IMR-90 (cell line): ENCODE data around the gene EFEMP2. TPM values are rescaled to one million over a fixed set of nuclear protein-coding genes. Genes with fewer than 3 reads are reported as not detected.
A peak's percentile ranks its signal among the peaks of the same experiment; 100 is the strongest.

ENCODE experiments used
- ATAC-seq: fragments of 200-7000 bp; cut with Tn5 transposase; 2 replicates; pipeline ENCODE4 v1.9.1; 2020; ENCODE audit warnings: low read depth, mild to moderate bottlenecking, moderate library complexity
- BruUV-seq: library from RNA; stranded (reverse); fragments of 400-500 nt; replicated peaks from 2 replicates; lab custom pipeline; 2021; lab: Mats Ljungman, UMichigan
- CTCF ChIA-PET: fragments of 300-600 bp; formaldehyde crosslinking; extraction: SDS; loops from one replicate; lab custom pipeline; 2021; ENCODE audit warnings: antibody characterized with exemption; lab: Yijun Ruan, JAX
- POLR2A ChIA-PET: fragments of 300-600 bp; sonication (Branson Sonifier 250); formaldehyde crosslinking; loops from one replicate; lab custom pipeline; 2022; ENCODE audit warnings: antibody characterized with exemption; ENCODE audit not compliant: unreplicated experiment; lab: Charles Lee
- DNase-seq: peaks from one replicate; pipeline ENCODE4 v3.0.0; 2013
- H2AFZ ChIP-seq: replicated peaks from 2 replicates; pipeline ENCODE3; 2013; ENCODE audit warnings: low read length, mild to moderate bottlenecking; ENCODE audit not compliant: poor library complexity
- H2AK5ac ChIP-seq: 2 replicates; pipeline ENCODE4 v1.6.1; 2013; ENCODE audit warnings: low read depth, low read length, inconsistent platforms
- H2AK9ac ChIP-seq: replicated peaks from 2 replicates; pipeline ENCODE3; 2013; ENCODE audit warnings: mild to moderate bottlenecking, low read depth, low read length, moderate library complexity; ENCODE audit not compliant: poor library complexity
- H2BK120ac ChIP-seq: 2 replicates; pipeline ENCODE4 v1.6.1; 2013; ENCODE audit warnings: low read depth, low read length, inconsistent platforms
- H2BK15ac ChIP-seq: 3 replicates; pipeline ENCODE4 v1.6.1; 2013; ENCODE audit warnings: low read depth, low read length, inconsistent platforms
- H2BK20ac ChIP-seq: 2 replicates; pipeline ENCODE4 v1.6.1; 2013; ENCODE audit warnings: low read depth, mild to moderate bottlenecking, inconsistent platforms, low read length, moderate library complexity
- H2BK5ac ChIP-seq: 2 replicates; pipeline ENCODE4 v1.6.1; 2013; ENCODE audit warnings: mild to moderate bottlenecking, low read depth, low read length, inconsistent platforms; ENCODE audit not compliant: poor library complexity, severe bottlenecking
- H3K14ac ChIP-seq: replicated peaks from 2 replicates; pipeline ENCODE4 v1.6.1; 2013; ENCODE audit warnings: low read depth, low read length, inconsistent platforms
- H3K18ac ChIP-seq: 2 replicates; pipeline ENCODE4 v1.6.1; 2013; ENCODE audit warnings: low read depth, low read length, control low read depth
- H3K23ac ChIP-seq: 2 replicates; pipeline ENCODE4 v1.6.1; 2013; ENCODE audit warnings: low read depth, low read length, inconsistent platforms
- H3K27ac ChIP-seq: 2 replicates; pipeline ENCODE4 v1.5.1; 2013; ENCODE audit warnings: mild to moderate bottlenecking, control low read depth, low read length; ENCODE audit not compliant: insufficient read depth
- H3K27me3 ChIP-seq: 2 replicates; pipeline ENCODE4 v1.6.1; 2013; ENCODE audit warnings: low read length; ENCODE audit not compliant: control insufficient read depth, insufficient read depth
- H3K36me3 ChIP-seq: 2 replicates; pipeline ENCODE4 v1.6.1; 2013; ENCODE audit warnings: low read length, mixed read lengths; ENCODE audit not compliant: control insufficient read depth, insufficient read depth
- H3K4ac ChIP-seq: 2 replicates; pipeline ENCODE4 v1.6.1; 2013; ENCODE audit warnings: low read depth, low read length, inconsistent platforms
- H3K4me1 ChIP-seq: 2 replicates; pipeline ENCODE4 v1.6.1; 2013; ENCODE audit warnings: low read length, mixed read lengths; ENCODE audit not compliant: control insufficient read depth, insufficient read depth
- H3K4me2 ChIP-seq: 2 replicates; pipeline ENCODE4 v1.6.1; 2013; ENCODE audit warnings: low read depth, mild to moderate bottlenecking, control low read depth, low read length, moderate library complexity
- H3K4me3 ChIP-seq: 2 replicates; pipeline ENCODE4 v1.5.1; 2013; ENCODE audit warnings: low read depth, mild to moderate bottlenecking, control low read depth, low read length, moderate library complexity; ENCODE audit not compliant: insufficient read depth
- H3K56ac ChIP-seq: 2 replicates; pipeline ENCODE4 v1.6.1; 2013; ENCODE audit warnings: low read length, inconsistent platforms; ENCODE audit not compliant: insufficient read depth; ENCODE audit errors: extremely low read depth
- H3K79me1 ChIP-seq, 2 experiments: 2 replicates each; pipeline ENCODE4 v1.6.1; 2013; ENCODE audit warnings: low read length in 2 of 2, inconsistent platforms in 1 of 2, low read depth in 1 of 2
- H3K9ac ChIP-seq: 2 replicates; pipeline ENCODE4 v1.6.1; 2013; ENCODE audit warnings: low read depth, low read length, control low read depth
- H3K9me1 ChIP-seq: 2 replicates; pipeline ENCODE4 v1.6.1; 2013; ENCODE audit warnings: low read length, inconsistent platforms; ENCODE audit not compliant: insufficient read depth
- H3K9me3 ChIP-seq: 2 replicates; pipeline ENCODE4 v1.6.1; 2013; ENCODE audit warnings: low read length; ENCODE audit not compliant: control insufficient read depth, insufficient read depth
- H4K20me1 ChIP-seq: 2 replicates; pipeline ENCODE4 v1.6.1; 2013; ENCODE audit warnings: low read length, inconsistent platforms; ENCODE audit not compliant: insufficient read depth
- H4K5ac ChIP-seq: 2 replicates; pipeline ENCODE4 v1.6.1; 2013; ENCODE audit warnings: mild to moderate bottlenecking, low read depth, low read length, control low read depth
- H4K8ac ChIP-seq, 2 experiments: 2 replicates each; pipeline ENCODE4 v1.6.1; 2013; ENCODE audit warnings: low read depth in 2 of 2, low read length in 2 of 2, control low read depth in 1 of 2, inconsistent platforms in 1 of 2
- H4K91ac ChIP-seq: 2 replicates; pipeline ENCODE4 v1.6.1; 2013; ENCODE audit warnings: low read depth, low read length, inconsistent platforms; ENCODE audit not compliant: insufficient read depth
- BHLHE40 ChIP-seq: fragments of 150-350 bp; IDR thresholded peaks from 2 replicates; pipeline ENCODE4 v1.6.1; 2016; ENCODE audit warnings: mild to moderate bottlenecking, low read depth, low read length
- CEBPB ChIP-seq: IDR thresholded peaks from 2 replicates; pipeline ENCODE4 v1.6.1; 2012; ENCODE audit warnings: low read depth, low read length, improper control_type of control experiment
- ELK1 ChIP-seq: fragments of 150-350 bp; IDR thresholded peaks from 2 replicates; pipeline ENCODE4 v1.6.1; 2016; ENCODE audit warnings: low read depth, mild to moderate bottlenecking, low read length, moderate library complexity, borderline replicate concordance
- FOS ChIP-seq: fragments of 150-350 bp; IDR thresholded peaks from 2 replicates; pipeline ENCODE4 v1.6.1; 2016; ENCODE audit warnings: low read depth, low read length
- MAFK ChIP-seq: IDR thresholded peaks from 2 replicates; pipeline ENCODE4 v1.6.1; 2012; ENCODE audit warnings: low read depth, low read length, improper control_type of control experiment
- MAZ ChIP-seq: IDR thresholded peaks from 2 replicates; pipeline ENCODE4 v1.6.1; 2012; ENCODE audit warnings: low read depth, mild to moderate bottlenecking, low read length, improper control_type of control experiment, moderate library complexity, borderline replicate concordance
- MXI1 ChIP-seq: IDR thresholded peaks from 2 replicates; pipeline ENCODE4 v1.6.1; 2012; ENCODE audit warnings: low read depth, mild to moderate bottlenecking, low read length, moderate library complexity, borderline replicate concordance
- NFE2L2 ChIP-seq: fragments of 150-350 bp; IDR thresholded peaks from 2 replicates; pipeline ENCODE4 v1.6.1; 2016; ENCODE audit warnings: low read depth, mild to moderate bottlenecking, low read length
- POLR2A ChIP-seq: IDR thresholded peaks from 2 replicates; pipeline ENCODE4 v1.6.1; 2012; ENCODE audit warnings: mild to moderate bottlenecking, low read depth, low read length
- RAD21 ChIP-seq: IDR thresholded peaks from 2 replicates; pipeline ENCODE4 v1.6.1; 2012; ENCODE audit warnings: low read length, improper control_type of control experiment
- RCOR1 ChIP-seq: IDR thresholded peaks from 2 replicates; pipeline ENCODE4 v1.6.1; 2012; ENCODE audit warnings: mild to moderate bottlenecking, low read length, improper control_type of control experiment; ENCODE audit not compliant: insufficient replicate concordance
- RFX5 ChIP-seq: IDR thresholded peaks from 2 replicates; pipeline ENCODE4 v1.8.0; 2012; ENCODE audit warnings: low read depth, mild to moderate bottlenecking, low read length, moderate library complexity
- SMC3 ChIP-seq: fragments of 150-350 bp; IDR thresholded peaks from 2 replicates; pipeline ENCODE4 v1.6.1; 2016; ENCODE audit warnings: low read depth, mild to moderate bottlenecking, antibody characterized with exemption, low read length, moderate library complexity
- WGBS, 2 experiments: methylation state at CpG; one replicate each; pipeline versions ENCODE4 v1.1.5 to v1.1.7; 2013; ENCODE audit warnings: missing lambda C conversion rate in 2 of 2; ENCODE audit not compliant: insufficient read length in 1 of 2; ENCODE audit errors: extremely low coverage in 2 of 2; 5-methylcytosine and 5-hydroxymethylcytosine counted together
- dilution Hi-C: fragments of 300-500 bp; cut with HindIII; formaldehyde crosslinking; loops from one replicate; pipeline ENCODE4 v1.14.3; 2018; ENCODE audit warnings: low sequenced_read_pairs; ENCODE audit not compliant: unreplicated experiment
- in situ Hi-C: fragments of 300-500 bp; cut with MboI; formaldehyde crosslinking; loops from 3 replicates; pipeline ENCODE4 v1.14.3; 2019; ENCODE audit warnings: low sequenced_read_pairs, inconsistent platforms, mixed read lengths
- intact Hi-C: fragments of 100-400 bp; cut with micrococcal nuclease; formaldehyde crosslinking; loops from 2 replicates; pipeline ENCODE4 v1.10.0; 2022
- polyA plus RNA-seq, 3 experiments: library from polyadenylated mRNA; depleted of rRNA; stranded (reverse); fragments of >200 nt; gene quantifications; 2 replicates each; pipeline ENCODE4 v1.2.3, GENCODE V29; 2012; ENCODE audit warnings: low replicate concordance in 1 of 3
- total RNA-seq: library from RNA; depleted of rRNA; stranded (reverse); fragments of >200 nt; gene quantifications from 2 replicates; pipeline ENCODE4 v1.2.3, GENCODE V29; 2012
- TF ChIP-seq, protein P1 (sequence below): fragments of 150-350 bp; IDR thresholded peaks from 2 replicates; pipeline ENCODE4 v1.6.1; 2017; ENCODE audit warnings: mild to moderate bottlenecking, antibody characterized with exemption, low read length, low read depth

Gene EFEMP2
- total and polyA plus RNA-seq, 2 of the 4 experiments (the other 2 are of a cell fraction), result 62.7 to 431 TPM

- Histone ChIP-seq H4K5ac (peak within 1 kb of the TSS; percentile 69), H3K27ac (peak within 1 kb of the TSS; percentile 28; the same call in 1 of the 2 replicates), H3K14ac (peak within 1 kb of the TSS; percentile 81), H2AK5ac (peak within 1 kb of the TSS; percentile 85), H4K8ac (peak within 1 kb of the TSS; percentile 72 to 98), H2AK9ac (peak within 1 kb of the TSS; percentile 96), H3K9me3 (no peaks in the 10 kb centered on the region), H2BK15ac (peak within 1 kb of the TSS; percentile 64; the same call in 1 of the 3 replicates), H3K9me1 (peaks cover 21% of the 10 kb centered on the region), H3K4me2 (peak within 1 kb of the TSS; percentile 84), H3K56ac (peak within 1 kb of the TSS; percentile 36; the same call in 1 of the 2 replicates), H4K20me1 (no peaks in the 10 kb centered on the region), H3K36me3 (no peaks in the 10 kb centered on the region), H2BK120ac (peak within 1 kb of the TSS; percentile 63; the same call in 1 of the 2 replicates), H2BK5ac (peak within 1 kb of the TSS; percentile 71), H4K91ac (peak within 1 kb of the TSS; percentile 66; the same call in 1 of the 2 replicates), H3K4ac (peak within 1 kb of the TSS; percentile 81), H3K4me3 (peak within 1 kb of the TSS; percentile 57), H3K18ac (peak within 1 kb of the TSS; percentile 63), H3K4me1 (peaks cover 3% of the 10 kb centered on the region), H2BK20ac (peak within 1 kb of the TSS; percentile 32; the same call in 1 of the 2 replicates), H3K9ac (peak within 1 kb of the TSS; percentile 59), H3K23ac (peak within 1 kb of the TSS; percentile 86), H3K79me1 (peaks cover 6 to 12% of the 10 kb centered on the region in 2 experiments; a peak in 2 of 4 replicates), H3K27me3 (peaks cover 16% of the 10 kb centered on the region), H2AFZ (peak within 1 kb of the TSS; percentile 98)
- in situ Hi-C loops (no loop called here), dilution Hi-C loops (no loop called here), intact Hi-C loops (no loop called here)
- ATAC-seq (peak; percentile 100), DNase-seq (peak; percentile 90)
- WGBS, 2 experiments, result 2% methylated on average over 34 of the region's 63 CpGs; no CpG with 5 or more reads in 1 of the 2 experiments
- ChIA-PET POLR2A (interaction anchor here (0.5 kb wide), 1 partner anchor 179 kb away, joined by 7 read pairs; no protein-coding TSS in a partner anchor), CTCF (no interaction called here)
- BruUV-seq, result no TSS peak
- TF ChIP-seq MAFK (no peak), FOS (peak; percentile 76; the same call in 1 of the 2 replicates), MXI1 (peak; percentile 40; the same call in 1 of the 2 replicates), BHLHE40 (peak; percentile 60), ELK1 (no peak), POLR2A (no peak), RAD21 (no peak), NFE2L2 (no peak), CEBPB (no peak), RCOR1 (no peak), MAZ (peak; percentile 97), SMC3 (no peak), RFX5 (no peak)
- TF ChIP-seq, protein P1, sequence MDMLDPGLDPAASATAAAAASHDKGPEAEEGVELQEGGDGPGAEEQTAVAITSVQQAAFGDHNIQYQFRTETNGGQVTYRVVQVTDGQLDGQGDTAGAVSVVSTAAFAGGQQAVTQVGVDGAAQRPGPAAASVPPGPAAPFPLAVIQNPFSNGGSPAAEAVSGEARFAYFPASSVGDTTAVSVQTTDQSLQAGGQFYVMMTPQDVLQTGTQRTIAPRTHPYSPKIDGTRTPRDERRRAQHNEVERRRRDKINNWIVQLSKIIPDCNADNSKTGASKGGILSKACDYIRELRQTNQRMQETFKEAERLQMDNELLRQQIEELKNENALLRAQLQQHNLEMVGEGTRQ, result peak; percentile 87
These were observed 39.1 kb downstream of the EFEMP2 start, which contains the start of gene SNX32 for GRCh38 chr11:65833297-65834030. SNX32 (plus strand) TSS chr11:65833963; CDS start chr11:65834066, 103 bp downstream.
